Measurements from ENCODE around the gene CLIC6.

Gene CLIC6

GRCh38 chr21:34724131-34724856 is 55.5 kb downstream of the CLIC6 start:
- no peak for DNase-seq (ENCODE audit: low read depth in 2 of 3, low spot score in 1 of 3)

- DNase-seq (ENCODE audit: low read depth in 2 of 3, low spot score in 1 of 3) = no peak
Observed at GRCh38 chr21:34724857-34725195, 56.0 kb downstream of the CLIC6 start.

GRCh38 chr21:34726627-34727337 is 58.0 kb downstream of the CLIC6 start:
- no peak for DNase-seq (ENCODE audit: low read depth in 2 of 3, low spot score in 1 of 3)

GRCh38 chr21:34728479-34728878 is 59.7 kb downstream of the CLIC6 start:
- DNase-seq (ENCODE audit: low read depth in 2 of 3, low spot score in 1 of 3) = no peak

GRCh38 chr21:34730194-34730593 is 61.4 kb downstream of the CLIC6 start:
- no peak for DNase-seq (ENCODE audit: low read depth in 2 of 3, low spot score in 1 of 3)

GRCh38 chr21:34730756-34731445 is 62.1 kb downstream of the CLIC6 start:
- DNase-seq (ENCODE audit: low read depth in 2 of 3, low spot score in 1 of 3) = no peak

- no peak for DNase-seq (ENCODE audit: low read depth in 2 of 3, low spot score in 1 of 3)
Observed at GRCh38 chr21:34732388-34732821, 63.6 kb downstream of the CLIC6 start.

- DNase-seq (ENCODE audit: low read depth in 2 of 3, low spot score in 1 of 3) = no peak
Observed at GRCh38 chr21:34733852-34734251, 65.1 kb downstream of the CLIC6 start.

- DNase-seq (ENCODE audit: low read depth in 2 of 3, low spot score in 1 of 3) = no peak
Observed at GRCh38 chr21:34734696-34735095, 65.9 kb downstream of the CLIC6 start.

- no peak for DNase-seq (ENCODE audit: low read depth in 2 of 3, low spot score in 1 of 3)
Observed at GRCh38 chr21:34736116-34736874, 67.5 kb downstream of the CLIC6 start.

- DNase-seq (ENCODE audit: low read depth in 2 of 3, low spot score in 1 of 3) = no peak
Observed at GRCh38 chr21:34737115-34737514, 68.3 kb downstream of the CLIC6 start.

- no peak for DNase-seq (ENCODE audit: low read depth in 2 of 3, low spot score in 1 of 3)
Observed at GRCh38 chr21:34740198-34740597, 71.4 kb downstream of the CLIC6 start.

GRCh38 chr21:34743285-34743684 is 74.5 kb downstream of the CLIC6 start:
- DNase-seq (ENCODE audit: low read depth in 2 of 3, low spot score in 1 of 3) = no peak

- no peak for DNase-seq (ENCODE audit: low read depth in 2 of 3, low spot score in 1 of 3)
Observed at GRCh38 chr21:34743831-34744230, 75.0 kb downstream of the CLIC6 start.

GRCh38 chr21:34744801-34745200 is 76.0 kb downstream of the CLIC6 start:
- no peak for DNase-seq (ENCODE audit: low read depth in 2 of 3, low spot score in 1 of 3)

GRCh38 chr21:34745557-34746255 is 76.9 kb downstream of the CLIC6 start:
- peak; percentile 41 to 70 (median 50) for DNase-seq (ENCODE audit: low read depth in 2 of 3, low spot score in 1 of 3)

GRCh38 chr21:34748862-34749261 is 80.1 kb downstream of the CLIC6 start:
- DNase-seq (ENCODE audit: low read depth in 2 of 3, low spot score in 1 of 3) = no peak

GRCh38 chr21:34754690-34755647 is 86.2 kb downstream of the CLIC6 start:
- DNase-seq (ENCODE audit: low read depth in 2 of 3, low spot score in 1 of 3) = no peak

- DNase-seq (ENCODE audit: low read depth in 2 of 3, low spot score in 1 of 3) = no peak
Observed at GRCh38 chr21:34761758-34762330, 93.0 kb downstream of the CLIC6 start.

Measured in stimulated activated CD4-positive, alpha-beta T cell treated with anti-CD3 and anti-CD28 coated beads, Interleukin-12 subunit alpha, Interleukin-12 subunit beta, amount 100 ng/mL, for 48 hours (primary cell).